Jurkat, Clone E6-1 (cell line): ENCODE results near the gene CPSF4.
"Not testable (repeated sequence)": the region's sequence is repeated elsewhere in the genome, so short reads cannot be mapped to it uniquely, and the experiment has no call there.

Source experiments
- DNase-seq: peaks from one replicate; pipeline ENCODE4 v3.0.0-alpha.2; 2011; ENCODE audit warnings: low read depth, low spot score
- H3K4me3 ChIP-seq: 2 replicates; pipeline ENCODE4 v1.5.1; 2011; ENCODE audit warnings: mild to moderate bottlenecking, low read length, control low read depth, moderate library complexity

Gene CPSF4

GRCh38 chr7:99406557-99406956 is 32.2 kb upstream of the CPSF4 start:
- H3K4me3 ChIP-seq, result peak overlapping the region; percentile 99
- DNase-seq, result peak; percentile 55

GRCh38 chr7:99407872-99408378 is 30.8 kb upstream of the CPSF4 start:
- no peak for DNase-seq

GRCh38 chr7:99408379-99409191 is 30.2 kb upstream of the CPSF4 start, which contains the start of the genes BUD31 and PDAP1:
TSS of gene BUD31 (plus strand) at chr7:99408969. CDS start at chr7:99411093, 2,124 bp downstream.
TSS of gene PDAP1 (minus strand) at chr7:99408597. CDS start at chr7:99408548, 49 bp downstream.
- H3K4me3 ChIP-seq, result peak within 1 kb of the TSS; percentile 99
- DNase-seq, result peak; percentile 96

More at GRCh38 chr7:99407872-99408378, 30.8 kb upstream of the CPSF4 start:
- H3K4me3 ChIP-seq, result peak overlapping the region; percentile 99

- DNase-seq, result no peak
- peak overlapping the region; percentile 99 for H3K4me3 ChIP-seq
Observed at GRCh38 chr7:99409192-99409572, 29.6 kb upstream of the CPSF4 start.

- peak overlapping the region; percentile 99 for H3K4me3 ChIP-seq
- DNase-seq, result no peak
Observed at GRCh38 chr7:99409806-99410205, 28.9 kb upstream of the CPSF4 start.

- no peak for DNase-seq
- no peak overlapping the region for H3K4me3 ChIP-seq
Observed at GRCh38 chr7:99410635-99411034, 28.1 kb upstream of the CPSF4 start.

- H3K4me3 ChIP-seq, DNase-seq: not testable (repeated sequence)
Observed at GRCh38 chr7:99415513-99416127, 23.1 kb upstream of the CPSF4 start.

- no peak overlapping the region for H3K4me3 ChIP-seq
- DNase-seq, result no peak
Observed at GRCh38 chr7:99418260-99418659, 20.5 kb upstream of the CPSF4 start.

- H3K4me3 ChIP-seq, result no peak overlapping the region
- no peak for DNase-seq
Observed at GRCh38 chr7:99419323-99420021, 19.3 kb upstream of the CPSF4 start.

GRCh38 chr7:99420213-99420612 is 18.5 kb upstream of the CPSF4 start:
- DNase-seq, result no peak
- H3K4me3 ChIP-seq, result no peak overlapping the region

GRCh38 chr7:99420986-99421385 is 17.8 kb upstream of the CPSF4 start:
- no peak for DNase-seq
- H3K4me3 ChIP-seq, result no peak overlapping the region

GRCh38 chr7:99422186-99422585 is 16.6 kb upstream of the CPSF4 start:
- DNase-seq, result no peak
- H3K4me3 ChIP-seq, result no peak overlapping the region

- DNase-seq, result no peak
- no peak overlapping the region for H3K4me3 ChIP-seq
Observed at GRCh38 chr7:99422625-99423024, 16.1 kb upstream of the CPSF4 start.

GRCh38 chr7:99424932-99425730 is 13.6 kb upstream of the CPSF4 start:
- no peak overlapping the region for H3K4me3 ChIP-seq
- DNase-seq, result no peak

- DNase-seq, result peak; percentile 63
- H3K4me3 ChIP-seq, result no peak overlapping the region
Observed at GRCh38 chr7:99428972-99429566, 9.7 kb upstream of the CPSF4 start.

GRCh38 chr7:99429756-99430155 is 9.0 kb upstream of the CPSF4 start:
- no peak overlapping the region for H3K4me3 ChIP-seq
- DNase-seq, result no peak

GRCh38 chr7:99431756-99432540 is 6.8 kb upstream of the CPSF4 start:
- not testable (repeated sequence) for DNase-seq

GRCh38 chr7:99433158-99433557 is 5.6 kb upstream of the CPSF4 start:
- DNase-seq, result no peak
- no peak overlapping the region for H3K4me3 ChIP-seq

More at GRCh38 chr7:99431756-99432540, 6.8 kb upstream of the CPSF4 start:
- not testable (repeated sequence) for H3K4me3 ChIP-seq
